ENCODE data around the gene REXO1. TPM values are rescaled to one million over a fixed set of nuclear protein-coding genes. Genes with fewer than 3 reads are reported as not detected.

REXO1 gene
- total and polyA plus RNA-seq, 9 of the 15 experiments (the other 6 are each of a cell fraction or from before 2014, with no cell fraction given): 0.04 to 63.3 (median 15.8) TPM

DNA sequence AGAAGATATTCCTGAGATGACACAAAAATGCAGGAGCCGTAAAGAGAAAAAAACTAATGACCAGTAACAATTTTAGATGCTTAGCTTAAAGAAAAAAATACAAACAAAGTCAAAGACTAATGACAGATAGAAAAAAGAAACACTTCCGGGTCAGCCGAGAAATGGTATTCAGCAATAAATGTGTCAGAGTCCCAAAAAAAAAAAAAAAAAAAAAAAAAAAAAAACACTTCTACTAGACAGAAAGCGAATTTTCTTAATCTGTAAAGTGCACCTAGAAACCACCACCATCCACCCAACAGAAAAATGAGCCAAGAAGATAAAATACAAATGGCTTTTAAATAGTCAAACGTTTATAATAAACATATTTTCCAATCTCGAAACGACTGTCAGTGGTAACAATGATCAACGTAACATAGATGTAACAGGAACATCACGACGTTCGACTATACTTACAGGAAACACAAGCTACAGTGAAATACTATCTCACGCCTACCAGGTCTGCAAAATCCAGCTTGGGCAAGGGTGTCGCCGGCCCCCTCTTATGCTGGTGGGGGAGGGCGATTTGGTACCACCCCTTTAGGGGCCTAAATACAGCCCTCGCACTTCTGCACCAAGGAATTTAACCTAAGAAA, 26.4 kb upstream of the REXO1 start (continued):
- TF ChIP-seq, protein P1, sequence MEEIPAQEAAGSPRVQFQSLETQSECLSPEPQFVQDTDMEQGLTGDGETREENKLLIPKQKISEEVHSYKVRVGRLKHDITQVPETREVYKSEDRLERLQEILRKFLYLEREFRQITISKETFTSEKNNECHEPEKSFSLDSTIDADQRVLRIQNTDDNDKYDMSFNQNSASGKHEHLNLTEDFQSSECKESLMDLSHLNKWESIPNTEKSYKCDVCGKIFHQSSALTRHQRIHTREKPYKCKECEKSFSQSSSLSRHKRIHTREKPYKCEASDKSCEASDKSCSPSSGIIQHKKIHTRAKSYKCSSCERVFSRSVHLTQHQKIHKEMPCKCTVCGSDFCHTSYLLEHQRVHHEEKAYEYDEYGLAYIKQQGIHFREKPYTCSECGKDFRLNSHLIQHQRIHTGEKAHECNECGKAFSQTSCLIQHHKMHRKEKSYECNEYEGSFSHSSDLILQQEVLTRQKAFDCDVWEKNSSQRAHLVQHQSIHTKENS (CRISPR knock-in tag; IDR thresholded peaks at IDR 0.05): no peak
- TF ChIP-seq, protein P2, sequence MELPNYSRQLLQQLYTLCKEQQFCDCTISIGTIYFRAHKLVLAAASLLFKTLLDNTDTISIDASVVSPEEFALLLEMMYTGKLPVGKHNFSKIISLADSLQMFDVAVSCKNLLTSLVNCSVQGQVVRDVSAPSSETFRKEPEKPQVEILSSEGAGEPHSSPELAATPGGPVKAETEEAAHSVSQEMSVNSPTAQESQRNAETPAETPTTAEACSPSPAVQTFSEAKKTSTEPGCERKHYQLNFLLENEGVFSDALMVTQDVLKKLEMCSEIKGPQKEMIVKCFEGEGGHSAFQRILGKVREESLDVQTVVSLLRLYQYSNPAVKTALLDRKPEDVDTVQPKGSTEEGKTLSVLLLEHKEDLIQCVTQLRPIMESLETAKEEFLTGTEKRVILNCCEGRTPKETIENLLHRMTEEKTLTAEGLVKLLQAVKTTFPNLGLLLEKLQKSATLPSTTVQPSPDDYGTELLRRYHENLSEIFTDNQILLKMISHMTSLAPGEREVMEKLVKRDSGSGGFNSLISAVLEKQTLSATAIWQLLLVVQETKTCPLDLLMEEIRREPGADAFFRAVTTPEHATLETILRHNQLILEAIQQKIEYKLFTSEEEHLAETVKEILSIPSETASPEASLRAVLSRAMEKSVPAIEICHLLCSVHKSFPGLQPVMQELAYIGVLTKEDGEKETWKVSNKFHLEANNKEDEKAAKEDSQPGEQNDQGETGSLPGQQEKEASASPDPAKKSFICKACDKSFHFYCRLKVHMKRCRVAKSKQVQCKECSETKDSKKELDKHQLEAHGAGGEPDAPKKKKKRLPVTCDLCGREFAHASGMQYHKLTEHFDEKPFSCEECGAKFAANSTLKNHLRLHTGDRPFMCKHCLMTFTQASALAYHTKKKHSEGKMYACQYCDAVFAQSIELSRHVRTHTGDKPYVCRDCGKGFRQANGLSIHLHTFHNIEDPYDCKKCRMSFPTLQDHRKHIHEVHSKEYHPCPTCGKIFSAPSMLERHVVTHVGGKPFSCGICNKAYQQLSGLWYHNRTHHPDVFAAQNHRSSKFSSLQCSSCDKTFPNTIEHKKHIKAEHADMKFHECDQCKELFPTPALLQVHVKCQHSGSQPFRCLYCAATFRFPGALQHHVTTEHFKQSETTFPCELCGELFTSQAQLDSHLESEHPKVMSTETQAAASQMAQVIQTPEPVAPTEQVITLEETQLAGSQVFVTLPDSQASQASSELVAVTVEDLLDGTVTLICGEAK (IDR thresholded peaks at IDR 0.05): peak; percentile 74
- TF ChIP-seq, protein P2 (CRISPR knock-in tag; IDR thresholded peaks at IDR 0.05): no peak
- TF ChIP-seq NR2C2 (CRISPR knock-in tag; IDR thresholded peaks at IDR 0.05): no peak
- peak; percentile 97 for TF ChIP-seq NR2C2 (tag; IDR thresholded peaks at IDR 0.05)
- TF ChIP-seq POU5F1 (IDR thresholded peaks at IDR 0.05; ENCODE audit: borderline replicate concordance, low read depth, low read length, partially characterized antibody): no peak
- TF ChIP-seq NCOA2 (IDR thresholded peaks at IDR 0.05; ENCODE audit: partially characterized antibody in 2 of 2): no peak
- no peak for TF ChIP-seq ZNF184 (CRISPR knock-in tag; IDR thresholded peaks at IDR 0.05)
- no peak for TF ChIP-seq ZNF766 (CRISPR knock-in tag; conservative IDR thresholded peaks at IDR 0.05)
- TF ChIP-seq, protein P3, sequence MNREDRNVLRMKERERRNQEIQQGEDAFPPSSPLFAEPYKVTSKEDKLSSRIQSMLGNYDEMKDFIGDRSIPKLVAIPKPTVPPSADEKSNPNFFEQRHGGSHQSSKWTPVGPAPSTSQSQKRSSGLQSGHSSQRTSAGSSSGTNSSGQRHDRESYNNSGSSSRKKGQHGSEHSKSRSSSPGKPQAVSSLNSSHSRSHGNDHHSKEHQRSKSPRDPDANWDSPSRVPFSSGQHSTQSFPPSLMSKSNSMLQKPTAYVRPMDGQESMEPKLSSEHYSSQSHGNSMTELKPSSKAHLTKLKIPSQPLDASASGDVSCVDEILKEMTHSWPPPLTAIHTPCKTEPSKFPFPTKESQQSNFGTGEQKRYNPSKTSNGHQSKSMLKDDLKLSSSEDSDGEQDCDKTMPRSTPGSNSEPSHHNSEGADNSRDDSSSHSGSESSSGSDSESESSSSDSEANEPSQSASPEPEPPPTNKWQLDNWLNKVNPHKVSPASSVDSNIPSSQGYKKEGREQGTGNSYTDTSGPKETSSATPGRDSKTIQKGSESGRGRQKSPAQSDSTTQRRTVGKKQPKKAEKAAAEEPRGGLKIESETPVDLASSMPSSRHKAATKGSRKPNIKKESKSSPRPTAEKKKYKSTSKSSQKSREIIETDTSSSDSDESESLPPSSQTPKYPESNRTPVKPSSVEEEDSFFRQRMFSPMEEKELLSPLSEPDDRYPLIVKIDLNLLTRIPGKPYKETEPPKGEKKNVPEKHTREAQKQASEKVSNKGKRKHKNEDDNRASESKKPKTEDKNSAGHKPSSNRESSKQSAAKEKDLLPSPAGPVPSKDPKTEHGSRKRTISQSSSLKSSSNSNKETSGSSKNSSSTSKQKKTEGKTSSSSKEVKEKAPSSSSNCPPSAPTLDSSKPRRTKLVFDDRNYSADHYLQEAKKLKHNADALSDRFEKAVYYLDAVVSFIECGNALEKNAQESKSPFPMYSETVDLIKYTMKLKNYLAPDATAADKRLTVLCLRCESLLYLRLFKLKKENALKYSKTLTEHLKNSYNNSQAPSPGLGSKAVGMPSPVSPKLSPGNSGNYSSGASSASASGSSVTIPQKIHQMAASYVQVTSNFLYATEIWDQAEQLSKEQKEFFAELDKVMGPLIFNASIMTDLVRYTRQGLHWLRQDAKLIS (CRISPR knock-in tag; IDR thresholded peaks at IDR 0.05): 0 out of 2 replicates have a peak, but pooled peaks have one; percentile 49
- no peak for TF ChIP-seq FOXP1 (CRISPR knock-in tag; IDR thresholded peaks at IDR 0.05)
- TF ChIP-seq JUND (IDR thresholded peaks at IDR 0.05; ENCODE audit: borderline replicate concordance, low read depth, low read length): no peak
- TF ChIP-seq JUND (tag; IDR thresholded peaks at IDR 0.05; ENCODE audit: borderline replicate concordance, low read depth, low read length): 0 out of 3 replicates have a peak, but pooled peaks have one; percentile 32

Measured in K562 (cell line).